Endothelial cell of umbilical vein (primary cell): Measurements from ENCODE around the gene FCMR. TPM values are rescaled to one million over a fixed set of nuclear protein-coding genes. Genes with fewer than 3 reads are reported as not detected.

Experiments
- BruUV-seq: library from RNA; stranded (reverse); fragments of 400-500 nt; replicated peaks from 2 replicates; lab custom pipeline; 2021; lab: Mats Ljungman, UMichigan
- CTCF ChIA-PET: fragments of 300-600, 350-600 bp; sonication (Branson Sonifier 250); formaldehyde crosslinking; loops from one replicate; lab custom pipeline; 2021; ENCODE audit warnings: antibody characterized with exemption, inconsistent platforms; lab: Charles Lee
- POLR2A ChIA-PET: fragments of 300-600, 350-600 bp; sonication (Branson Sonifier 250); formaldehyde crosslinking; loops from one replicate; lab custom pipeline; 2021; ENCODE audit warnings: antibody characterized with exemption, inconsistent platforms; lab: Charles Lee
- DNase-seq: peaks from one replicate; pipeline ENCODE4 v3.0.0-alpha.2; 2011; ENCODE audit warnings: low read depth, low spot score
- FAIRE-seq: peaks from 2 replicates; lab custom pipeline; 2011; peaks lifted over from hg19 to GRCh38; lab: Jason Lieb, UNC
- H2AFZ ChIP-seq: 2 replicates; pipeline ENCODE4 v1.6.0; 2012; ENCODE audit warnings: low read depth, low read length, control low read depth, inconsistent platforms
- H3K27ac ChIP-seq: 2 replicates; pipeline ENCODE4 v1.5.1; 2011; ENCODE audit warnings: low read depth, mild to moderate bottlenecking, control low read depth, low read length, moderate library complexity; ENCODE audit not compliant: insufficient read depth
- H3K27me3 ChIP-seq, 2 experiments: 2 replicates each; pipeline versions ENCODE4 v1.6.0 to v1.6.1; 2011; ENCODE audit warnings: low read length in 2 of 2, mixed read lengths in 1 of 2; ENCODE audit not compliant: control insufficient read depth in 2 of 2, insufficient read depth in 2 of 2
- H3K36me3 ChIP-seq, 2 experiments: 2 replicates in 1 of 2; 3 replicates in 1 of 2; pipeline ENCODE4 v1.5.1; 2011; ENCODE audit warnings: low read length in 2 of 2, mild to moderate bottlenecking in 1 of 2, moderate library complexity in 1 of 2; ENCODE audit not compliant: control insufficient read depth in 2 of 2, insufficient read depth in 2 of 2; ENCODE audit errors: extremely low read depth in 1 of 2
- H3K4me1 ChIP-seq: 3 replicates; pipeline ENCODE4 v1.5.1; 2011; ENCODE audit warnings: mild to moderate bottlenecking, low read length; ENCODE audit not compliant: control insufficient read depth, insufficient read depth; ENCODE audit errors: extremely low read depth
- H3K4me2 ChIP-seq: 2 replicates; pipeline ENCODE4 v1.6.1; 2011; ENCODE audit warnings: low read length, control low read depth, mixed read lengths; ENCODE audit not compliant: insufficient read depth
- H3K4me3 ChIP-seq, 3 experiments: fragments of 200-600 bp in 1 of 3; sonication (generic), shearing (Covaris generic) in 1 of 3; replicated peaks in 1 of 3; 2 replicates each; pipeline ENCODE4 v1.5.1; 2011 to 2016; ENCODE audit warnings: control low read depth in 3 of 3, low read length in 3 of 3, mild to moderate bottlenecking in 2 of 3, inconsistent platforms in 1 of 3, low read depth in 1 of 3, moderate library complexity in 1 of 3; ENCODE audit not compliant: insufficient read depth in 1 of 3
- H3K79me2 ChIP-seq: 2 replicates; pipeline ENCODE4 v1.6.0; 2012; ENCODE audit warnings: low read length, inconsistent platforms; ENCODE audit not compliant: control insufficient read depth, insufficient read depth
- H3K9ac ChIP-seq: replicated peaks from 2 replicates; pipeline ENCODE3; 2011; ENCODE audit warnings: low read length, control low read depth; ENCODE audit not compliant: insufficient read depth; ENCODE audit errors: extremely low read depth
- H3K9me1 ChIP-seq: replicated peaks from 3 replicates; pipeline ENCODE4 v1.6.0; 2011; ENCODE audit warnings: mild to moderate bottlenecking, low read length; ENCODE audit not compliant: control insufficient read depth, insufficient read depth; ENCODE audit errors: extremely low read depth
- H3K9me3 ChIP-seq: replicated peaks from 2 replicates; pipeline ENCODE4 v1.5.1; 2012; ENCODE audit warnings: low read length, inconsistent platforms; ENCODE audit not compliant: control insufficient read depth, insufficient read depth
- H4K20me1 ChIP-seq: replicated peaks from 2 replicates; pipeline ENCODE3; 2011; ENCODE audit warnings: mild to moderate bottlenecking, low read length; ENCODE audit not compliant: control insufficient read depth, insufficient read depth; ENCODE audit errors: extremely low read depth
- EZH2 ChIP-seq: IDR thresholded peaks from 2 replicates; pipeline ENCODE4 v1.6.1; 2012; ENCODE audit warnings: borderline replicate concordance, low read depth, mild to moderate bottlenecking, moderate library complexity, low read length, inconsistent platforms; ENCODE audit not compliant: severe bottlenecking
- FOS ChIP-seq: IDR thresholded peaks from 2 replicates; pipeline ENCODE4 v1.6.1; 2011; ENCODE audit warnings: mild to moderate bottlenecking, low read length, moderate library complexity, borderline replicate concordance; ENCODE audit not compliant: insufficient read depth
- JUN ChIP-seq: IDR thresholded peaks from 2 replicates; pipeline ENCODE4 v1.6.1; 2011; ENCODE audit warnings: borderline replicate concordance, low read depth; ENCODE audit not compliant: insufficient read length, insufficient read depth
- MYC ChIP-seq: IDR thresholded peaks from one replicate; pipeline ENCODE4 v1.6.1; 2011; ENCODE audit warnings: mild to moderate bottlenecking, low read depth, low read length
- POLR2A ChIP-seq: IDR thresholded peaks from 2 replicates; pipeline ENCODE4 v1.6.1; 2012; ENCODE audit warnings: low read depth, mild to moderate bottlenecking, control low read depth, low read length
- dilution Hi-C: fragments of 300-500 bp; cut with MboI; formaldehyde crosslinking; loops from one replicate; pipeline ENCODE4 v1.15.0; 2019; ENCODE audit warnings: low sequenced_read_pairs; ENCODE audit not compliant: extremely low pct_ligation_motif_present
- intact Hi-C: fragments of 100-400 bp; cut with micrococcal nuclease; formaldehyde crosslinking; loops from one replicate; pipeline ENCODE4 v1.10.0; 2022
- polyA plus RNA-seq, 4 experiments: library from polyadenylated mRNA; depleted of rRNA in 3 of 4; stranded (reverse) in 3 of 4; unstranded in 1 of 4; fragments of >200 nt; gene quantifications; 2 replicates each; pipeline versions ENCODE4 v1.2.1 to v1.2.3, GENCODE V29; 2011 to 2012; ENCODE audit warnings: missing spikeins in 1 of 4
- total RNA-seq: library from RNA; stranded (reverse); gene quantifications from 2 replicates; pipeline ENCODE4 v1.2.3, GENCODE V29; 2021
- TF ChIP-seq, protein P1 (sequence below), 2 donors: IDR thresholded peaks; 1 replicate in 1 of 2; 2 replicates in 1 of 2; pipeline ENCODE4 v1.5.1; 2011; ENCODE audit warnings: low read length in 2 of 2, mild to moderate bottlenecking in 2 of 2, moderate library complexity in 2 of 2, control low read depth in 1 of 2, inconsistent platforms in 1 of 2, low read depth in 1 of 2; ENCODE audit not compliant: insufficient read depth in 1 of 2; ENCODE audit errors: extremely low read depth in 1 of 2
- TF ChIP-seq, protein P2 (sequence below): IDR thresholded peaks from 2 replicates; pipeline ENCODE4 v1.6.1; 2011; ENCODE audit not compliant: insufficient read depth, insufficient read length

The FCMR gene
- total and polyA plus RNA-seq, 2 donors (not counting 3 experiments of a cell fraction or from before 2014, with no cell fraction given) = not detected

DNA sequence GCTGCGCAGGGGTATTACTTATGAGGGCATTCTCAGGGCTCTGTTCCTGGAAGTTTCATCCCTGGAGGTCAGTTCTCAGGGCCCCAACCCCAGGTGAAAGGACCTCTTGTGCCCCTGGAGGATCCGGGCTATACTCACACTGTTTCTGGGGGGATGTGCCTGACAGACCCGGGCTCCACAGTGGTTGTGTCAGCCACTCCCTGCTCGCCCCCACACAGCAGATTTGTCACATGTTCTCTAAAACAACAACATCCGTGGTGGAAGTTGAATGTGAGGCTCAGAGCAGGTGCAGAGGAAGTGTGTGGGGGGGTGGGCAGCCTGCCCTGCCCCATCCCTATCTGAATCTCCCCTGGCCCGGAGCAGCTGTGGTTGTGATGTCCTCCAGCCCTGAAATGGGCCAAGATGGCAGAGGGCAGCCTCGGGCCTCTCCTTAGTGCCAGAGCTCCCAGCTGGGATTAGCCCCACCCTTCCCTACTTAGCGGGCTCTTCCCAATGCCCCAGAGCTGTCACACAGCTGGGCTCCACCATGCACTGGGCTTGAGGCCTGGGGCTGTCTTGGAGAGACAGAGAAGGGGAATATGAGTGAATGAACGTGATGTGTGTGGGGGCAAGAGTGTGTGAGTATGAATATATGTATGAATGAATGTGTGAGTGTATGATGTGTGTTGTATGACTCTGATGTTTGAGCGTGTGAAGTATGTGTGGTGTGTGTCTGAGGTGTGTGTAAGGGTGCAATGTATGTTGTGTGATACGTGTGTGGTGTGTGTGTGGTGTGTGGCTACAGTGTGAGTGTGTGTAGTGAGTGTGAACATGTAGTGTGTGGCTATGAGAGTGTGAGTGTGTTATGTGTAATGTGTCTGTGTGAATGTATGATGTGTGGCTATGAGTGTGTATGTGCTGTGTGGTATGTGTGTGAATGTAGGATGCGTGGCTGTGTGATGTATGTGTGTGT lies 1.5 kb upstream of the FCMR start:
- FAIRE-seq = no peak
- Histone ChIP-seq H4K20me1 (no peaks in the 10 kb centered on the region), H3K27me3 (no peaks in the 10 kb centered on the region), H3K4me2 (no peak overlapping the region), H2AFZ (no peak overlapping the region), H3K4me3 (no peak overlapping the region), H3K9me1 (no peaks in the 10 kb centered on the region), H3K4me1 (no peaks in the 10 kb centered on the region), H3K36me3 (no peaks in the 10 kb centered on the region), H3K79me2 (no peaks in the 10 kb centered on the region), H3K9me3 (no peaks in the 10 kb centered on the region), H3K27ac (no peak overlapping the region), H3K9ac (no peak overlapping the region)
- TF ChIP-seq FOS (no peak), EZH2 (no peak), POLR2A (no peak), MYC (no peak), JUN (no peak)
- TF ChIP-seq, protein P1, sequence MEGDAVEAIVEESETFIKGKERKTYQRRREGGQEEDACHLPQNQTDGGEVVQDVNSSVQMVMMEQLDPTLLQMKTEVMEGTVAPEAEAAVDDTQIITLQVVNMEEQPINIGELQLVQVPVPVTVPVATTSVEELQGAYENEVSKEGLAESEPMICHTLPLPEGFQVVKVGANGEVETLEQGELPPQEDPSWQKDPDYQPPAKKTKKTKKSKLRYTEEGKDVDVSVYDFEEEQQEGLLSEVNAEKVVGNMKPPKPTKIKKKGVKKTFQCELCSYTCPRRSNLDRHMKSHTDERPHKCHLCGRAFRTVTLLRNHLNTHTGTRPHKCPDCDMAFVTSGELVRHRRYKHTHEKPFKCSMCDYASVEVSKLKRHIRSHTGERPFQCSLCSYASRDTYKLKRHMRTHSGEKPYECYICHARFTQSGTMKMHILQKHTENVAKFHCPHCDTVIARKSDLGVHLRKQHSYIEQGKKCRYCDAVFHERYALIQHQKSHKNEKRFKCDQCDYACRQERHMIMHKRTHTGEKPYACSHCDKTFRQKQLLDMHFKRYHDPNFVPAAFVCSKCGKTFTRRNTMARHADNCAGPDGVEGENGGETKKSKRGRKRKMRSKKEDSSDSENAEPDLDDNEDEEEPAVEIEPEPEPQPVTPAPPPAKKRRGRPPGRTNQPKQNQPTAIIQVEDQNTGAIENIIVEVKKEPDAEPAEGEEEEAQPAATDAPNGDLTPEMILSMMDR (IDR thresholded peaks at IDR 0.05; ENCODE audit: extremely low read depth in 1 of 2, insufficient read depth in 1 of 2, low read depth in 1 of 2, low read length in 2 of 2) = no peak
- TF ChIP-seq, protein P2, sequence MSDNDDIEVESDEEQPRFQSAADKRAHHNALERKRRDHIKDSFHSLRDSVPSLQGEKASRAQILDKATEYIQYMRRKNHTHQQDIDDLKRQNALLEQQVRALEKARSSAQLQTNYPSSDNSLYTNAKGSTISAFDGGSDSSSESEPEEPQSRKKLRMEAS = no peak
- DNase-seq = no peak
- BruUV-seq = no TSS peak
- POLR2A ChIA-PET = no interaction called here
- dilution Hi-C loops = no loop called here
- intact Hi-C loops = no loop called here
- CTCF ChIA-PET = interaction anchor here (1.4 to 2.9 kb wide), 2 partner anchors 10 to 13 kb away, joined by 5 to 13 read pairs; no protein-coding TSS in a partner anchor
